ENCODE measurements around the gene MTUS2.

DNA sequence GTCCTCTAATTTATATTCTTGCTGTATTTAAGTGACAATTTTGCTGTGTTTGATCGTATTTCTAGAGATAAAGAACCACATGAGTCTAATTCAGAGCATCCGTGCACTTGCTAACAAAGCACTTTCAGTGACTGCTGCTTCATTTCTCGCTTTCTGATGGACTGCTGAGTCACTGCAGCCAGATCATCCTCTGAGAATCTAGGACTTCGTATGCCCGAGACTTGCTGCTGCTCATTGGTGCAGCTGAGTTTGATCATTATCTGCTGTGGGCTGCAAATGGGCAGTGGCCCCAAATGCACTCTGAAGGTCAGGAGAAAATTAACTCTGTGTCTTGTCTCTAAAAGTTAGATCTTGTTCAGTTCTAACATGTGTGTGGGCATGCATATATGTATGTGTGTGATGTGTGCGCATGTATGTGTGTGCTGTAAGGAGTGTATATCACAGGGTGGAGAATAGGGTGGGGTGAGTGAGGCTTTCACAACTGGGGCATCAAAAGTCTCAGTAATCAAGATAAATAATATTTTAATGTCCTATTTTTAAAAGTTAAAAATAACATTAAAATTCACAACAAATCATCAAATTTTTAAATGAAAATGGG, 342.6 kb downstream of the MTUS2 start:
- TF ChIP-seq, protein P1, sequence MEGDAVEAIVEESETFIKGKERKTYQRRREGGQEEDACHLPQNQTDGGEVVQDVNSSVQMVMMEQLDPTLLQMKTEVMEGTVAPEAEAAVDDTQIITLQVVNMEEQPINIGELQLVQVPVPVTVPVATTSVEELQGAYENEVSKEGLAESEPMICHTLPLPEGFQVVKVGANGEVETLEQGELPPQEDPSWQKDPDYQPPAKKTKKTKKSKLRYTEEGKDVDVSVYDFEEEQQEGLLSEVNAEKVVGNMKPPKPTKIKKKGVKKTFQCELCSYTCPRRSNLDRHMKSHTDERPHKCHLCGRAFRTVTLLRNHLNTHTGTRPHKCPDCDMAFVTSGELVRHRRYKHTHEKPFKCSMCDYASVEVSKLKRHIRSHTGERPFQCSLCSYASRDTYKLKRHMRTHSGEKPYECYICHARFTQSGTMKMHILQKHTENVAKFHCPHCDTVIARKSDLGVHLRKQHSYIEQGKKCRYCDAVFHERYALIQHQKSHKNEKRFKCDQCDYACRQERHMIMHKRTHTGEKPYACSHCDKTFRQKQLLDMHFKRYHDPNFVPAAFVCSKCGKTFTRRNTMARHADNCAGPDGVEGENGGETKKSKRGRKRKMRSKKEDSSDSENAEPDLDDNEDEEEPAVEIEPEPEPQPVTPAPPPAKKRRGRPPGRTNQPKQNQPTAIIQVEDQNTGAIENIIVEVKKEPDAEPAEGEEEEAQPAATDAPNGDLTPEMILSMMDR (conservative IDR thresholded peaks at IDR 0.05 in 1 of 2, IDR thresholded peaks at IDR 0.05 in 1 of 2; ENCODE audit: extremely low read depth in 1 of 2, insufficient read depth in 1 of 2, low read depth in 1 of 2, low read length in 2 of 2), result no peak
- no peak for TF ChIP-seq EZH2 (IDR thresholded peaks at IDR 0.05; ENCODE audit: borderline replicate concordance, low read length)

Measured in mammary epithelial cell (primary cell).